Peyer's patch (tissue), 4 donors: ENCODE results near the gene TMEFF2. TPM values are rescaled to one million over a fixed set of nuclear protein-coding genes. Genes with fewer than 3 reads are reported as not detected.
"Not testable (repeated sequence)": the region's sequence is repeated elsewhere in the genome, so short reads cannot be mapped to it uniquely, and the experiment has no call there.

Experiments used
- DNase-seq, 3 donors: peaks; one replicate each; pipeline ENCODE4 v3.0.0-alpha.2; 2017 to 2019
- H3K27ac ChIP-seq, 4 donors: fragments of 200-600 bp; sonication (generic); one replicate each; pipeline ENCODE4 v1.5.1; 2016 to 2019
- H3K27me3 ChIP-seq, 2 donors: fragments of 200-600 bp; sonication (generic); one replicate each; pipeline ENCODE4 v1.5.1; 2019
- H3K36me3 ChIP-seq, 3 donors: fragments of 200-600 bp; sonication (generic); one replicate each; pipeline ENCODE4 v1.5.1; 2016 to 2019
- H3K4me1 ChIP-seq, 4 donors: fragments of 200-600 bp; sonication (generic); one replicate each; pipeline ENCODE4 v1.5.1; 2016 to 2019
- H3K4me3 ChIP-seq, 4 donors: fragments of 200-600 bp; sonication (generic); 1 replicate in 3 of 4; 2 replicates in 1 of 4; pipeline ENCODE4 v1.5.1; 2016 to 2019; ENCODE audit warnings: mild to moderate bottlenecking in 1 of 4
- H3K9me3 ChIP-seq, 4 donors: fragments of 200-600 bp; sonication (generic); one replicate each; pipeline ENCODE4 v1.5.1; 2016 to 2019; ENCODE audit warnings: mild to moderate bottlenecking in 1 of 4
- CTCF ChIP-seq, 6 experiments: fragments of 450-650 bp in 4 of 6; fragments of 200-600 bp in 2 of 6; sonication (generic) in 1 of 6; IDR thresholded peaks; one replicate each; pipeline ENCODE4 v1.5.1; 2017 to 2019; ENCODE audit warnings: antibody characterized with exemption in 6 of 6, mild to moderate bottlenecking in 3 of 6, moderate library complexity in 1 of 6
- POLR2A ChIP-seq, 2 donors: fragments of 450-650 bp; IDR thresholded peaks; one replicate each; pipeline ENCODE4 v1.5.1; 2017; ENCODE audit warnings: antibody characterized with exemption in 2 of 2, mild to moderate bottlenecking in 2 of 2, moderate library complexity in 2 of 2
- total RNA-seq, 4 donors: library from RNA; depleted of rRNA; stranded (reverse); fragments of >200 nt; gene quantifications; one replicate each; pipeline ENCODE4 v1.1.0, GENCODE V29; 2016

The TMEFF2 gene
- total RNA-seq, 4 donors from 2014 or later = 0.35 to 1.6 (median 0.68) TPM

GRCh38 chr2:192139813-192140212, 54.9 kb downstream of the TMEFF2 start:
- Histone ChIP-seq H3K4me3 (no peak overlapping the region), H3K36me3 (no peaks in the 10 kb centered on the region), H3K27ac (no peak overlapping the region), H3K9me3 (no peaks in the 10 kb centered on the region), H3K27me3 (no peaks in the 10 kb centered on the region), H3K4me1 (no peaks in the 10 kb centered on the region)
- TF ChIP-seq CTCF (IDR thresholded peaks at IDR 0.05) = no peak
- no peak for TF ChIP-seq POLR2A (IDR thresholded peaks at IDR 0.05)
- no peak for DNase-seq

DNA sequence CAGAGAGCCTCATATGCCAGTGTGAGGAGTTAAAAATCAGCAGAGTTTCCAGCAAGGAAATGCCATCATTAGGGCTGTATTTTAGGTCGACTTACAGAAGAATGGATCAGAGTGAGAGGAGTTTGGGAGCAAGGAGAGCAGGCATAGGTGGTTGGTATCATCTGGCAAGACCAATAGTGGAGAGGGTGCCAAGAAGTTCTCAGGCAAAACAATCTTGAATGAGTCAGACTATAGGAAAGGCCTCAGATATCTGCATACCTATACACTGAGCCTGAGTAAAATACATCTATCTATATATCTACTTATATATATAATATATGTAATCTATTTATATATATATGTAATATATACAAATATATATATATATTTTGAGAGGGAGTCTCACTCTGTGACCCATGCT, 57.3 kb downstream of the TMEFF2 start:
- Histone ChIP-seq H3K4me1 (no peaks in the 10 kb centered on the region), H3K36me3 (no peaks in the 10 kb centered on the region), H3K27ac (no peak overlapping the region), H3K9me3 (no peaks in the 10 kb centered on the region), H3K27me3 (no peaks in the 10 kb centered on the region), H3K4me3 (no peak overlapping the region)
- DNase-seq = no peak
- TF ChIP-seq CTCF (IDR thresholded peaks at IDR 0.05) = no peak
- TF ChIP-seq POLR2A (IDR thresholded peaks at IDR 0.05) = no peak

DNA sequence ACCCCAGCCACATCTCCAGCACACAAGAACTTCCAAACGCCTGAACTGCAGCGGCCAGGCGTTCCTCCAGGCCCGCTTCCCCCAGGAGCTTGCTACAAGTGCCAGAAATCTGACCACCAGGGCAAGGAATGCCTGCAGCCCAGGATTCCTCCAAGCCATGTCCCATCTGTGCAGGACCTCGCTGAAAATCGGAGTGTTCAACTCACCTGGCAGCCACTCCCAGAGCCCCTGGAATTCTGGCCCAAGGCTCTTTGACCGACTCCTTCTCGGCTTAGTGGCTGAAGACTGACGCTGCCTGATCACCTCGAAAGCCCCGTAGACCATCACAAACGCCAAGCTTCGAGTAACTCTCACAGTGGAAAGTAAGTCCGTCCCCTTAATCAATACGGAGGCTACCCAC, 62.1 kb downstream of the TMEFF2 start:
- not testable (repeated sequence) for H3K4me1 ChIP-seq, H3K36me3 ChIP-seq, H3K27me3 ChIP-seq, H3K9me3 ChIP-seq, H3K4me3 ChIP-seq, H3K27ac ChIP-seq, DNase-seq

DNA sequence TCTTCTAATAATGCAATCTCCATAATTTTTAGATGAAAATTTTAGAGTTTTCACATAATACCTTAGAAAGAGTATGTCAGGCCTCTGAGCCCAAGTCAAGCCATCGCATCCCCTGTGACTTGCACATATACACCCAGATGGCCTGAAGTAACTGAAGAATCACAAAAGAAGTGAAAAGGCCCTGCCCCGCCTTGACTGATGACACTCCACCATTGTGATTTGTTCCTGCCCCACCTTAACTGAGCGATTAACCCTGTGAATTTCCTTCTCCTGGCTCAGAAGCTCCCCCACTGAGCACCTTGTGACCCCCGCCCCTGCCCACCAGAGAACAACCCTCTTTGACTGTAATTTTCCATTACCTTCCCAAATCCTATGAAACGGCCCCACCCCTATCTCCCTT, 64.4 kb downstream of the TMEFF2 start:
- not testable (repeated sequence) for H3K27me3 ChIP-seq, H3K27ac ChIP-seq, H3K4me1 ChIP-seq, H3K36me3 ChIP-seq, H3K4me3 ChIP-seq, H3K9me3 ChIP-seq, DNase-seq

GRCh38 chr2:192128655-192129054, 66.1 kb downstream of the TMEFF2 start:
- H3K9me3 ChIP-seq = no peaks in the 10 kb centered on the region
- no peak overlapping the region for H3K27ac ChIP-seq
- TF ChIP-seq CTCF (IDR thresholded peaks at IDR 0.05) (no peak), POLR2A (IDR thresholded peaks at IDR 0.05) (no peak)
- no peak overlapping the region for H3K4me3 ChIP-seq
- no peaks in the 10 kb centered on the region for H3K36me3 ChIP-seq
- H3K4me1 ChIP-seq = no peaks in the 10 kb centered on the region
- H3K27me3 ChIP-seq = no peaks in the 10 kb centered on the region
- no peak for DNase-seq

DNA sequence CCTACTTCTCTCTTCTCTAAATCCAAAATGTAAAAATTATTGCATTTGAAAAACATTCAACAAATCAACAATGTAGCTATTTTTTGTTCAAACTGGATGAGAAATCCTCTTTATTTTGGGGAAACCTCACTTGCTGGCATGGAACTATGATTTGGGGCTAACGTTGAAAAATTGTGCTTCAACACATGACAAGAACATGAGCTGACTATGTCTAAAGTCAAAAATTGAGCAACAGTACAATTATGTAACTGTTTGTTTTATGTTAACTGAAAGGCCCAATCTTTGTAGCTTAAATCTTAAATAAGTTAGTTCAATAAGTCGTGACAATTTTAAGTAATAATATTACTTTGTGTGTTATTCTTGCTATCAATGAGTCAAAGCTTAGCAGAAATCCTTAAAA, 67.3 kb downstream of the TMEFF2 start:
- H3K4me3 ChIP-seq = no peak overlapping the region
- no peaks in the 10 kb centered on the region for H3K9me3 ChIP-seq
- TF ChIP-seq POLR2A (IDR thresholded peaks at IDR 0.05) = no peak
- no peak for TF ChIP-seq CTCF (IDR thresholded peaks at IDR 0.05)
- H3K27ac ChIP-seq = no peak overlapping the region
- DNase-seq = no peak
- no peaks in the 10 kb centered on the region for H3K4me1 ChIP-seq
- no peaks in the 10 kb centered on the region for H3K36me3 ChIP-seq
- H3K27me3 ChIP-seq = no peaks in the 10 kb centered on the region

DNA sequence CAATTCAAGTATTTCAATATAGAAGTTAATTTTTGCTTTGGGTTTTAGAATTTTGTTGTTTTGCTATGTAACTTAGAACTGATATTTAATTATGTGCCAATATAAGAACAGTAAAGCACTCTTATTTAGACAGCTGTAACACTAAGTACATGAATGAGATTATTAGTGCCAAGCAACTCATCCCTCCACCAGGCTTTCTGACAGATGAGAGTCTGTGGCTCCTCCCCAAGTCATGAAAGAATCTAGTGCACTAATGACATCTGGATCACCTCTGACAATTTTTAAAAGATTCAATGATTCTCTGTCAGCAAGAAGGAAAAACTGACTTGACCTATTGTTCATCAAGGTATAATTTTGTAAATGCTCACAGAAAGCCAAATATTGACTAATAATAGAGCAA, 67.8 kb downstream of the TMEFF2 start:
- H3K4me3 ChIP-seq = no peak overlapping the region
- no peaks in the 10 kb centered on the region for H3K4me1 ChIP-seq
- H3K36me3 ChIP-seq = no peaks in the 10 kb centered on the region
- no peaks in the 10 kb centered on the region for H3K27me3 ChIP-seq
- H3K9me3 ChIP-seq = no peaks in the 10 kb centered on the region
- no peak overlapping the region for H3K27ac ChIP-seq
- TF ChIP-seq CTCF (IDR thresholded peaks at IDR 0.05) (no peak), POLR2A (IDR thresholded peaks at IDR 0.05) (no peak)
- DNase-seq = no peak
